ENCODE data around the gene TREM1.

GRCh38 chr6:41236276-41236675, 50.2 kb downstream of the TREM1 start:
- TF ChIP-seq, protein P1, sequence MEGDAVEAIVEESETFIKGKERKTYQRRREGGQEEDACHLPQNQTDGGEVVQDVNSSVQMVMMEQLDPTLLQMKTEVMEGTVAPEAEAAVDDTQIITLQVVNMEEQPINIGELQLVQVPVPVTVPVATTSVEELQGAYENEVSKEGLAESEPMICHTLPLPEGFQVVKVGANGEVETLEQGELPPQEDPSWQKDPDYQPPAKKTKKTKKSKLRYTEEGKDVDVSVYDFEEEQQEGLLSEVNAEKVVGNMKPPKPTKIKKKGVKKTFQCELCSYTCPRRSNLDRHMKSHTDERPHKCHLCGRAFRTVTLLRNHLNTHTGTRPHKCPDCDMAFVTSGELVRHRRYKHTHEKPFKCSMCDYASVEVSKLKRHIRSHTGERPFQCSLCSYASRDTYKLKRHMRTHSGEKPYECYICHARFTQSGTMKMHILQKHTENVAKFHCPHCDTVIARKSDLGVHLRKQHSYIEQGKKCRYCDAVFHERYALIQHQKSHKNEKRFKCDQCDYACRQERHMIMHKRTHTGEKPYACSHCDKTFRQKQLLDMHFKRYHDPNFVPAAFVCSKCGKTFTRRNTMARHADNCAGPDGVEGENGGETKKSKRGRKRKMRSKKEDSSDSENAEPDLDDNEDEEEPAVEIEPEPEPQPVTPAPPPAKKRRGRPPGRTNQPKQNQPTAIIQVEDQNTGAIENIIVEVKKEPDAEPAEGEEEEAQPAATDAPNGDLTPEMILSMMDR (conservative IDR thresholded peaks at IDR 0.05; ENCODE audit: low read length): no peak
- TF ChIP-seq EZH2phosphoT487 (IDR thresholded peaks at IDR 0.05; ENCODE audit: borderline replicate concordance): no peak

All from Loucy (cell line).